ENCODE data around the gene DNMT1.

DNMT1 gene

GRCh38 chr19:10209315-10209714, 14.6 kb upstream of the DNMT1 start:
- TF ChIP-seq, protein P1, sequence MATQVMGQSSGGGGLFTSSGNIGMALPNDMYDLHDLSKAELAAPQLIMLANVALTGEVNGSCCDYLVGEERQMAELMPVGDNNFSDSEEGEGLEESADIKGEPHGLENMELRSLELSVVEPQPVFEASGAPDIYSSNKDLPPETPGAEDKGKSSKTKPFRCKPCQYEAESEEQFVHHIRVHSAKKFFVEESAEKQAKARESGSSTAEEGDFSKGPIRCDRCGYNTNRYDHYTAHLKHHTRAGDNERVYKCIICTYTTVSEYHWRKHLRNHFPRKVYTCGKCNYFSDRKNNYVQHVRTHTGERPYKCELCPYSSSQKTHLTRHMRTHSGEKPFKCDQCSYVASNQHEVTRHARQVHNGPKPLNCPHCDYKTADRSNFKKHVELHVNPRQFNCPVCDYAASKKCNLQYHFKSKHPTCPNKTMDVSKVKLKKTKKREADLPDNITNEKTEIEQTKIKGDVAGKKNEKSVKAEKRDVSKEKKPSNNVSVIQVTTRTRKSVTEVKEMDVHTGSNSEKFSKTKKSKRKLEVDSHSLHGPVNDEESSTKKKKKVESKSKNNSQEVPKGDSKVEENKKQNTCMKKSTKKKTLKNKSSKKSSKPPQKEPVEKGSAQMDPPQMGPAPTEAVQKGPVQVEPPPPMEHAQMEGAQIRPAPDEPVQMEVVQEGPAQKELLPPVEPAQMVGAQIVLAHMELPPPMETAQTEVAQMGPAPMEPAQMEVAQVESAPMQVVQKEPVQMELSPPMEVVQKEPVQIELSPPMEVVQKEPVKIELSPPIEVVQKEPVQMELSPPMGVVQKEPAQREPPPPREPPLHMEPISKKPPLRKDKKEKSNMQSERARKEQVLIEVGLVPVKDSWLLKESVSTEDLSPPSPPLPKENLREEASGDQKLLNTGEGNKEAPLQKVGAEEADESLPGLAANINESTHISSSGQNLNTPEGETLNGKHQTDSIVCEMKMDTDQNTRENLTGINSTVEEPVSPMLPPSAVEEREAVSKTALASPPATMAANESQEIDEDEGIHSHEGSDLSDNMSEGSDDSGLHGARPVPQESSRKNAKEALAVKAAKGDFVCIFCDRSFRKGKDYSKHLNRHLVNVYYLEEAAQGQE (IDR thresholded peaks at IDR 0.05; ENCODE audit: insufficient read depth in 1 of 2, low read depth in 2 of 2, low read length in 2 of 2) = no peak
- TF ChIP-seq TAF1 (IDR thresholded peaks at IDR 0.05; ENCODE audit: borderline replicate concordance, insufficient read depth, low read length) (no peak), SIN3A (IDR thresholded peaks at IDR 0.05; ENCODE audit: borderline replicate concordance, insufficient read depth, low read length) (no peak), POLR2AphosphoS5 (IDR thresholded peaks at IDR 0.05; ENCODE audit: low read depth, low read length) (no peak), FOXP2 (optimal IDR thresholded peaks at IDR 0.05; ENCODE audit: borderline replicate concordance, extremely low read depth, extremely low read length, insufficient read depth) (no peak)

DNA sequence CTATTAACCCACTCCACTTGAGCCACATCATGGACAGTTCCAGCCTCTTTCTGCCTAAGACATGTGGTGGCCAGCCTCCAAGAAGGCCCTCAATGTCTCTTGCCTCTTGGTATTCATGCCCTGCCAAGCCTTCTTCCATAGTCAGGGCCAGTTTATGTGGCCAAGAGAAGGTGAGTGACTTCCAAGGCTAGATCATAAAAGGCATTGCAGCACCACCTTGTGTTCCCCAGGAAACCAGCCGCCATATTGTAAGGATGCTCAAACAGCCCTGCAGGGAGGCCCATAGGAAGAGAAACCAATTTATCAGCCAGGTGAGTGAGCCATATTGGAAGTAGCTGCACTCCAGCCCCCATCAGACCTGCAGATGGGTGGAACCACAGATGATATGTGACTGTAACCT, 12.3 kb upstream of the DNMT1 start:
- no peak for TF ChIP-seq SIN3A (IDR thresholded peaks at IDR 0.05; ENCODE audit: borderline replicate concordance, insufficient read depth, low read length)

- TF ChIP-seq, protein P1 (IDR thresholded peaks at IDR 0.05; ENCODE audit: insufficient read depth in 1 of 2, low read depth in 2 of 2, low read length in 2 of 2) = no peak
- TF ChIP-seq FOXP2 (optimal IDR thresholded peaks at IDR 0.05; ENCODE audit: borderline replicate concordance, extremely low read depth, extremely low read length, insufficient read depth) (no peak), SIN3A (IDR thresholded peaks at IDR 0.05; ENCODE audit: borderline replicate concordance, insufficient read depth, low read length) (no peak), TAF1 (IDR thresholded peaks at IDR 0.05; ENCODE audit: borderline replicate concordance, insufficient read depth, low read length) (no peak), POLR2AphosphoS5 (IDR thresholded peaks at IDR 0.05; ENCODE audit: low read depth, low read length) (no peak)
Measured at GRCh38 chr19:10206226-10206885, 11.6 kb upstream of the DNMT1 start.

GRCh38 chr19:10205636-10206035, 10.9 kb upstream of the DNMT1 start:
- TF ChIP-seq POLR2AphosphoS5 (IDR thresholded peaks at IDR 0.05; ENCODE audit: low read depth, low read length) (no peak), FOXP2 (optimal IDR thresholded peaks at IDR 0.05; ENCODE audit: borderline replicate concordance, extremely low read depth, extremely low read length, insufficient read depth) (no peak), TAF1 (IDR thresholded peaks at IDR 0.05; ENCODE audit: borderline replicate concordance, insufficient read depth, low read length) (no peak)
- TF ChIP-seq, protein P1 (IDR thresholded peaks at IDR 0.05; ENCODE audit: insufficient read depth in 1 of 2, low read depth in 2 of 2, low read length in 2 of 2) = no peak

GRCh38 chr19:10203686-10204085, 8.9 kb upstream of the DNMT1 start:
- TF ChIP-seq SIN3A (IDR thresholded peaks at IDR 0.05; ENCODE audit: borderline replicate concordance, insufficient read depth, low read length) (no peak), FOXP2 (optimal IDR thresholded peaks at IDR 0.05; ENCODE audit: borderline replicate concordance, extremely low read depth, extremely low read length, insufficient read depth) (no peak), POLR2AphosphoS5 (IDR thresholded peaks at IDR 0.05; ENCODE audit: low read depth, low read length) (no peak), TAF1 (IDR thresholded peaks at IDR 0.05; ENCODE audit: borderline replicate concordance, insufficient read depth, low read length) (no peak)
- TF ChIP-seq, protein P1 (IDR thresholded peaks at IDR 0.05; ENCODE audit: insufficient read depth in 1 of 2, low read depth in 2 of 2, low read length in 2 of 2) = no peak

Data from PFSK-1 (cell line).